Panc1 (cell line): ENCODE results near the gene ANXA3. TPM values are rescaled to one million over a fixed set of nuclear protein-coding genes. Genes with fewer than 3 reads are reported as not detected.

Experiments used
- ATAC-seq: fragments of 200-7000 bp; cut with Tn5 transposase; 2 replicates; pipeline ENCODE4 v1.9.1; 2020; ENCODE audit warnings: mild to moderate bottlenecking, moderate library complexity
- BruUV-seq: library from RNA; stranded (reverse); fragments of 400-500 nt; replicated peaks from 2 replicates; lab custom pipeline; 2021; lab: Mats Ljungman, UMichigan
- CTCF ChIA-PET: fragments of 300-600 bp; sonication (Branson Sonifier 250); formaldehyde crosslinking; loops from one replicate; lab custom pipeline; 2022; ENCODE audit warnings: antibody characterized with exemption; lab: Charles Lee
- POLR2A ChIA-PET: fragments of 300-600 bp; sonication (Branson Sonifier 250); formaldehyde crosslinking; loops from one replicate; lab custom pipeline; 2022; ENCODE audit warnings: antibody characterized with exemption; lab: Charles Lee
- DNase-seq: peaks from one replicate; pipeline ENCODE4 v3.0.0-alpha.2; 2010; ENCODE audit warnings: low read depth, low spot score
- H3K27ac ChIP-seq: 2 replicates; pipeline ENCODE4 v1.5.1; 2011; ENCODE audit warnings: mild to moderate bottlenecking, low read length, inconsistent platforms
- H3K27me3 ChIP-seq: fragments of 200-500 bp; sonication (Bioruptor generic); 2 replicates; pipeline ENCODE4 v1.6.0; 2014; ENCODE audit warnings: low read length, inconsistent platforms; ENCODE audit not compliant: control insufficient read depth, insufficient read depth
- H3K36me3 ChIP-seq: fragments of 200-500 bp; sonication (Bioruptor generic); 2 replicates; pipeline ENCODE4 v1.5.1; 2014; ENCODE audit warnings: inconsistent platforms, mild to moderate bottlenecking, low read length, moderate library complexity; ENCODE audit not compliant: control insufficient read depth, insufficient read depth
- H3K4me1 ChIP-seq: 2 replicates; pipeline ENCODE4 v1.5.1; 2011; ENCODE audit warnings: inconsistent platforms, mild to moderate bottlenecking, low read length, moderate library complexity; ENCODE audit not compliant: control insufficient read depth, insufficient read depth
- H3K4me3 ChIP-seq, 2 experiments: 2 replicates each; pipeline ENCODE4 v1.5.1; 2011 to 2012; ENCODE audit warnings: low read depth in 2 of 2, low read length in 2 of 2, mild to moderate bottlenecking in 2 of 2, inconsistent platforms in 1 of 2, moderate library complexity in 1 of 2
- H3K9me3 ChIP-seq: fragments of 200-500 bp; sonication (Bioruptor generic); 2 replicates; pipeline ENCODE4 v1.5.1; 2014; ENCODE audit warnings: low read depth, mild to moderate bottlenecking, inconsistent platforms, low read length, moderate library complexity; ENCODE audit not compliant: control insufficient read depth, insufficient read depth
- POLR2AphosphoS5 ChIP-seq: IDR thresholded peaks from 2 replicates; pipeline ENCODE4 v1.6.1; 2012; ENCODE audit warnings: mild to moderate bottlenecking, low read depth, low read length, moderate library complexity
- SIN3A ChIP-seq: IDR thresholded peaks from 2 replicates; pipeline ENCODE4 v1.6.1; 2012; ENCODE audit warnings: low read depth, mild to moderate bottlenecking, low read length, moderate library complexity, borderline replicate concordance; ENCODE audit not compliant: insufficient read depth
- TCF7L2 ChIP-seq: IDR thresholded peaks from 2 replicates; pipeline ENCODE4 v1.6.1; 2011; ENCODE audit warnings: mild to moderate bottlenecking, low read depth, low read length, inconsistent platforms
- in situ Hi-C: cut with HindIII; loops from 2 replicates; pipeline ENCODE4 v1.10.0; 2016; ENCODE audit warnings: low sequenced_read_pairs, low pct_unique_long_range_greater_than_20kb
- intact Hi-C: fragments of 100-400 bp; cut with micrococcal nuclease; formaldehyde crosslinking; loops from one replicate; pipeline ENCODE4 v1.10.0; 2022; ENCODE audit not compliant: unreplicated experiment
- total RNA-seq: library from RNA; stranded (reverse); gene quantifications from one replicate; pipeline ENCODE4 v1.2.1, GENCODE V29; 2021; ENCODE audit not compliant: unreplicated experiment
- TF ChIP-seq, protein P1 (sequence below), 2 experiments: IDR thresholded peaks; 2 replicates each; pipeline ENCODE4 v1.6.1; 2011 to 2012; ENCODE audit warnings: low read depth in 2 of 2, control low read depth in 1 of 2, low read length in 1 of 2, mild to moderate bottlenecking in 1 of 2, moderate library complexity in 1 of 2; ENCODE audit not compliant: insufficient read depth in 1 of 2
- TF ChIP-seq, protein P2 (sequence below): fragments of 450-650 bp; IDR thresholded peaks from 2 replicates; pipeline ENCODE4 v1.5.1; 2017; ENCODE audit warnings: mild to moderate bottlenecking

Gene ANXA3
- total RNA-seq, 1 experiment from 2014 or later, result 1.5 TPM

- Histone ChIP-seq H3K27me3 (no peaks in the 10 kb centered on the region), H3K4me3 (no peak overlapping the region), H3K4me1 (no peaks in the 10 kb centered on the region), H3K27ac (no peak overlapping the region), H3K9me3 (no peaks in the 10 kb centered on the region), H3K36me3 (no peaks in the 10 kb centered on the region)
- BruUV-seq, result no TSS peak
- ChIA-PET CTCF (no interaction called here), POLR2A (interaction anchor here (0.5 kb wide), 1 partner anchor 294 kb away, joined by 4 read pairs; no protein-coding TSS in a partner anchor)
- in situ Hi-C loops (no loop called here), intact Hi-C loops (no loop called here)
- no peak for TF ChIP-seq SIN3A
- TF ChIP-seq, protein P1, sequence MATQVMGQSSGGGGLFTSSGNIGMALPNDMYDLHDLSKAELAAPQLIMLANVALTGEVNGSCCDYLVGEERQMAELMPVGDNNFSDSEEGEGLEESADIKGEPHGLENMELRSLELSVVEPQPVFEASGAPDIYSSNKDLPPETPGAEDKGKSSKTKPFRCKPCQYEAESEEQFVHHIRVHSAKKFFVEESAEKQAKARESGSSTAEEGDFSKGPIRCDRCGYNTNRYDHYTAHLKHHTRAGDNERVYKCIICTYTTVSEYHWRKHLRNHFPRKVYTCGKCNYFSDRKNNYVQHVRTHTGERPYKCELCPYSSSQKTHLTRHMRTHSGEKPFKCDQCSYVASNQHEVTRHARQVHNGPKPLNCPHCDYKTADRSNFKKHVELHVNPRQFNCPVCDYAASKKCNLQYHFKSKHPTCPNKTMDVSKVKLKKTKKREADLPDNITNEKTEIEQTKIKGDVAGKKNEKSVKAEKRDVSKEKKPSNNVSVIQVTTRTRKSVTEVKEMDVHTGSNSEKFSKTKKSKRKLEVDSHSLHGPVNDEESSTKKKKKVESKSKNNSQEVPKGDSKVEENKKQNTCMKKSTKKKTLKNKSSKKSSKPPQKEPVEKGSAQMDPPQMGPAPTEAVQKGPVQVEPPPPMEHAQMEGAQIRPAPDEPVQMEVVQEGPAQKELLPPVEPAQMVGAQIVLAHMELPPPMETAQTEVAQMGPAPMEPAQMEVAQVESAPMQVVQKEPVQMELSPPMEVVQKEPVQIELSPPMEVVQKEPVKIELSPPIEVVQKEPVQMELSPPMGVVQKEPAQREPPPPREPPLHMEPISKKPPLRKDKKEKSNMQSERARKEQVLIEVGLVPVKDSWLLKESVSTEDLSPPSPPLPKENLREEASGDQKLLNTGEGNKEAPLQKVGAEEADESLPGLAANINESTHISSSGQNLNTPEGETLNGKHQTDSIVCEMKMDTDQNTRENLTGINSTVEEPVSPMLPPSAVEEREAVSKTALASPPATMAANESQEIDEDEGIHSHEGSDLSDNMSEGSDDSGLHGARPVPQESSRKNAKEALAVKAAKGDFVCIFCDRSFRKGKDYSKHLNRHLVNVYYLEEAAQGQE (IDR thresholded peaks at IDR 0.05; ENCODE audit: insufficient read depth in 1 of 2, low read depth in 2 of 2, low read length in 1 of 2), result no peak
- TF ChIP-seq, protein P2, sequence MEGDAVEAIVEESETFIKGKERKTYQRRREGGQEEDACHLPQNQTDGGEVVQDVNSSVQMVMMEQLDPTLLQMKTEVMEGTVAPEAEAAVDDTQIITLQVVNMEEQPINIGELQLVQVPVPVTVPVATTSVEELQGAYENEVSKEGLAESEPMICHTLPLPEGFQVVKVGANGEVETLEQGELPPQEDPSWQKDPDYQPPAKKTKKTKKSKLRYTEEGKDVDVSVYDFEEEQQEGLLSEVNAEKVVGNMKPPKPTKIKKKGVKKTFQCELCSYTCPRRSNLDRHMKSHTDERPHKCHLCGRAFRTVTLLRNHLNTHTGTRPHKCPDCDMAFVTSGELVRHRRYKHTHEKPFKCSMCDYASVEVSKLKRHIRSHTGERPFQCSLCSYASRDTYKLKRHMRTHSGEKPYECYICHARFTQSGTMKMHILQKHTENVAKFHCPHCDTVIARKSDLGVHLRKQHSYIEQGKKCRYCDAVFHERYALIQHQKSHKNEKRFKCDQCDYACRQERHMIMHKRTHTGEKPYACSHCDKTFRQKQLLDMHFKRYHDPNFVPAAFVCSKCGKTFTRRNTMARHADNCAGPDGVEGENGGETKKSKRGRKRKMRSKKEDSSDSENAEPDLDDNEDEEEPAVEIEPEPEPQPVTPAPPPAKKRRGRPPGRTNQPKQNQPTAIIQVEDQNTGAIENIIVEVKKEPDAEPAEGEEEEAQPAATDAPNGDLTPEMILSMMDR, result no peak
- no peak for TF ChIP-seq TCF7L2
- no peak for TF ChIP-seq POLR2AphosphoS5
- ATAC-seq, result no peak
- no peak for DNase-seq
These were observed 76.6 kb downstream of the ANXA3 start for GRCh38 chr4:78627966-78628678.

- ChIA-PET POLR2A (no interaction called here), CTCF (no interaction called here)
- in situ Hi-C loops, result no loop called here
These were observed 78.5 kb downstream of the ANXA3 start for GRCh38 chr4:78629991-78630541.

More at GRCh38 chr4:78629991-78630541, 78.5 kb downstream of the ANXA3 start:
- Histone ChIP-seq H3K9me3 (no peaks in the 10 kb centered on the region), H3K4me1 (no peaks in the 10 kb centered on the region), H3K4me3 (no peak overlapping the region), H3K27me3 (no peaks in the 10 kb centered on the region), H3K36me3 (no peaks in the 10 kb centered on the region), H3K27ac (no peak overlapping the region)
- TF ChIP-seq, protein P2, result no peak
- no peak for TF ChIP-seq POLR2AphosphoS5
- TF ChIP-seq TCF7L2, result no peak
- no peak for TF ChIP-seq SIN3A
- TF ChIP-seq, protein P1 (IDR thresholded peaks at IDR 0.05; ENCODE audit: insufficient read depth in 1 of 2, low read depth in 2 of 2, low read length in 1 of 2), result no peak
- DNase-seq (no peak), ATAC-seq (no peak)
- intact Hi-C loops, result no loop called here
- BruUV-seq, result no TSS peak
